ENCODE results near the gene PTPRC.
A peak's percentile ranks its signal among the peaks of the same experiment; 100 is the strongest.

Gene PTPRC

DNA sequence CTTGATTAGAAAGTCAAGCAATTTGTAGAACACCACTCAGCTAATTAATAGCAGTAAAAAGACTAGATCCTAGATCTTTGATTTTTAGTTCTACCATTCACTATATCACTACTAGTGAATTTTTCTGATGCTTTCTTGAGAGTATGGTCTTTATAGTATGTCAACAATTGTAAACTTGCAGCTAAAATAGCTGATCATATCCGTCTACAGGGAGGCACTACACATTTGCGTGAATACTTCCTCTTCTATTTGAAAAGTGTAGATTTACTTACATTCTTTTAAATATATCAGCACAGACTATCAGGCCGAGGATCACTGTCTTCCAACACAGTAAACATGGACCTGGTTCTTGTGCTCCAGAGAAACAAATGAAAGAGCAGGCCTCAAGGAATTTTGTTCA lies 18.6 kb upstream of the PTPRC start:
- DNase-seq, result no peak

DNA sequence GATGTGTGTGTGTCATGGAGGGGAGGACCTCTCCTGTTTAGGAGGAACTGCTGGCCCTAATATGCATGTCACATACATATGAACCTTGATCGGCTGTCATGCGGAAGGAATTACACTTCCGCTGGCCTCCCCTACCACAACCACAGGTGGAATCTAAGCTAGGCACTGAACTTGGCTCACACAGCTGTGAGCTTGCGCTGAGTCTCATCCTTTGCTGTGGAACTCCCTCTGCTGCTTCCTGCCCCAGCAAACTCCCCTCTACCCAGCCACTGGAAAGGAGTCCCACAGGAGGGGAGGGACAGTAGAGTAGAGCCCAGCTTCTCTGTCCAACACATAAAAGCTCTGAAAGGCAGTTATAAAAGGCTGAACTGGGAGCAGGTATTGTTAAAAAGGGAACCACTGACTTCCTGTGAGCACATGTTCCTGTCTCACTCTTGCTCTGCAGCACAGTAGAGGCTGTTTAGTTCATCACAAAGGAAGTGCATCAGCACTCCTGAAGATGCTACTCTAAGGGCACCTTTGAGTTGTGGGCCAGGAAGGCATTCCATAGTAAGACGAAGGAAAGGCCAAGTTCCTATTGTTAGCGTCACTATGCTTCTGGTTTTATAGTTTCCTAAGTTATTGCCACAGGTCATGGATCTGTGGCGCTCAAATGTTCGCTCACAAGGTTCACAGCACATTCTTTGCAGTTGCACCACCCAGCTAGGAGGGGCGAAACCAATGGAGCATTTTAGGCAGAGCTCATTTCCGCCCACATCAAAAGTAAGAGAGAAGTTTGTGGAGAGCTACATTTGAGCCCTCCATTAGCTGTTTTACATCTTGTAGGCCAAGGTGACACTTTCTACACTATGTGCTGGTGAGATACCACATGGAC lies 17.7 kb upstream of the PTPRC start:
- peak; percentile 65 to 80 for DNase-seq

DNA sequence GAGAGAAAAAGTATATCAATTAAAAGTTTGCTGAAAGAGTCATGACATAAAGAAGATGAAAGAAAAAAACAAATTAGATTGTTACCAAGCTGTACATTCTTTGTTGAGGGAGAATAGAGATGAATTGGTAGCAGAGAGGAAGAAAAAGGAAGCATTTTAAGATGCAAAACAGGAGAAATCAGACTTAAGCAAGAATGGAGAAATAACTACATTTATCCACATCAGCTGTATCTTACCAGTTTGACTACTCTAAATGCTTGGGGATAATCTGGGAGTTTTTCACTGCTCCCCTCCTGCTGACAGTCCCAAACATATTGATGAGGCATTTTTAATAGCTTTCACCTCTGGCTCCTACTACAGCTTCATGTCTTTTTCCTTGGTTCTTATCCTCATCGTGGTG lies 16.8 kb upstream of the PTPRC start:
- no peak for DNase-seq

DNA sequence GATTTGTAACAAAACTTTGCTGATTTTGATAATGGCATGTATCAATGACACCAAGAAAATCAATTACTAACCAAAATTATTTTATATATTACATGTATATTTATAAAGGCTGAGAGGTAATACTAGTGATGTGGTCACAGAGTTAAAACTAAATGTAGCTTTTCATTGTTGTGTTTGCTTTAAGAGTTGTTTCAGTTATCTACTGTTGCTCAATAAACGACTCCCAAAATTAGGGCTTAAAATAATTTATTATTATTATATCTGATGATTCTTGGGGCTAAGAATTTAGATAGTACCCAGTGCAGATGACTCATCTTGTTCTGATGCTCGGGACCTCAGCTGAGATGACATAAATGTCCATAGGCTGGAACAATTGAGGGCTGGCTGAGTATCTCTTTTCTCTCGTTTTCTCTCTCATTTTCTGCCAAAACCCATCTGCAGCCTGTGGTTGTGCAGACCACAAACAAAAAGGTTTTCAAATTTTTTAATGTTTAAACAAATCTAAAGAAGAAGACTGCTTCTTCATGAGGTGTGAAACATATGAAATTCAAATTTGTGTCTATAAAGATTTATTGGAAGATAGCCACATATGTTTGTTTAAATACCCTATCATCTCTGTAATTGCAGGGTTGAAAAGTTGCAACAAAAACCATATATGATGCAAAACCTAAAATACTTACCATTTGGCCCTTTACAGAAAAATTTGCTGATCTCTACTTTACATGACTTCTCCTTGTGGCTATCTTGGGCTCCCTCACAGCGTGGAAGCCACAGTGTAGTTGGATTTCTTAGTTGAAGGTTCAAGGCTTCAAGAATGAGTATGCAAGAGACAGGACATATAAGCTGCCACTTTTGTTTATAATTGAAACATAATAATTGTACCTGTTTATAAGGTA lies 14.8 kb upstream of the PTPRC start:
- DNase-seq, result peak in 1 of 2 donors; percentile 55

DNA sequence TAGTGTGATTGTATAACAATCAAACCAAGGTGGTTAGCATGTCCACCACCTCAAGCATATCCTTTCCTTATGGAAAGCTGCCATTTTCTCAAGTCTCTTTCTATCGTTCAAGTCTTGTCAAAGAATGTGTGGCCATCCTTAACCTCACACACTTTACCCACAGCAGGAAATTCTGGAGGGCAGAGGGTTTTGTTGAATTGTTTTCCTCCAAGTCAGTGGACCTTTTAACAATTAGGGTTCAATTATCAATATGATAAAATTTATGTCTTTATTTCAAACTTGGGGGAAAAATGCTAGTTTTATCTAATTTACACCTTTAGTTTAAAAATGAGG lies 14.2 kb upstream of the PTPRC start:
- DNase-seq, result no peak

DNA sequence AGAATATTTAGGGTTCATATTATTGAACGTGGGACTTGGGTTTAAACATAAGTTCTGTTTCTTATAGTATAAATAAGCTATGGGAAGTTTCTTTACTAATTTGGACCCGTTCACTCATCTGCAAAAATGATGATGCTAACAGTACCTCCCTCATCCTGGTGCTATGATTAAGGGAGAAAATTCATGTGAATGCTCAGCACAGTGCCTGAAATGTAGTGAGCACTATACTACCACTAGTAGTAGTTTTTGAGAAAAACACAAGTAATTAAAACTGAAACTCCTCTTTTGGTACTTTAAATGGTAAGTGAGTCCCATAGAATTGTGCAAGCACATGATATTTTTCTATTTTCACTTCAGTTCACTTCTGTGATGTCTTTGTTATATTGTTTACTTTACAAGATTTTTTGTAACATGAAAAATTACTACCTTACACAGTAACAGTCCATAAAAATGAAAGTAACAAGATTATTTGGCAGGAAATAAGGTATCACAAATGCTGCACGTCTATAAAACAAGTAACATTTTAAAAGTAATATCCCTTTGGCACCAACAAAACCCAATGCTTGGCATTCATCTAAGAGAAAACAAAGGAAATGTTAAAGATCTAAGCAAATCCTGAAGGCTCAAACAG lies 11.3 kb upstream of the PTPRC start:
- no peak for DNase-seq

DNA sequence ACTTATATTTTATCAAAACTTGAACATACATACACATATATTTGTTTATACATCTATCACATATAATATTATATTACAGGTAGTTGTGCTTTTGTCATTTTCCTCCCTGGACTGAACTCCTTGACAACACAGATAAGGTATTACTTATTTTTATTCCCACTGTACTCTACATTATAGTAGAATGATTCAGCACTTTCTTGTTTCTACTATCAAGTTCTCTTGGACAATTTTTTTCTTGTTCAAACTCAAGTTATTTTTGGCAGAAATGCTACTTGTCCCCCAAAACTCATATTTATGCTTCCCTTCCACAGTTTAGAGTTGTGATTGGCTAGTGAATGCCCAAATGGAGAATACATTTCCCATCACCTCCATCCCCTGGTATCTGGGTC lies 10.8 kb upstream of the PTPRC start:
- no peak for DNase-seq

DNA sequence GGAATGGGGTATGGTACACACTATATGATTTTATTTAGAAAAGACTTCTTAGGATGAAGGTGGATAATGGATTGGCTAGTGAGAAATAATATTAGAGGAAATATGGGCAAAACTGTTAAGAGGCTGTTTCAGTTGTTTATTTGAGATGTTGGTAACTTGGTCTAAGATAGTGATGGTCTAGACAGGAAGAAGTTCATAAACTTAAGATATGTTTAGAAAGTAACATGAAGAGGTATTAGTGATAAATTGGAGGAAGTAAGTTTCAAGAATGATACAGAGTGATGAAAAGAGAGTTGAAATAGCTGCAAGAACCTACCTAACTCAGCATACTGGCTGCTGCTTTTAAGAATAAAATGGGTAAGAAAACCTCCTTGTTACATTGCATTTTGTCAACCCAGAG lies 9.2 kb upstream of the PTPRC start:
- DNase-seq, result no peak

DNA sequence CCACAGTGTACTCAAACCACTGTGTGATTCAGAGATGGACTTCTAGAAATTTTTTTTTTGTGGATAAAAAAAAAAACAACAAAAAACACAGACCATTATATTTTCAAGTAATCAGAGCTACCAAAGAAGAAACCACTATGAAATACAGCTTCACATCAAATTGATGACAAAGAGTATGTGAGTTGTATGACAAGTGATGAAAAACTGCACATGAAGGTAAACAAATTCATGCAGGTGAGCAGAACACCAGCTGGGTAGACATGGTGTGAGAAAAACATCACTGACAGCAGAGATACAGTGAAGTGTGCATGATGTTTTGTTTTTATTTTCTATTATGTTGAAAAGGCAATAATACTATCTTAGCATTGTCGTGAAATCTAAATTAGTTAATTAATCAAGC lies 8.0 kb upstream of the PTPRC start:
- DNase-seq, result no peak

DNA sequence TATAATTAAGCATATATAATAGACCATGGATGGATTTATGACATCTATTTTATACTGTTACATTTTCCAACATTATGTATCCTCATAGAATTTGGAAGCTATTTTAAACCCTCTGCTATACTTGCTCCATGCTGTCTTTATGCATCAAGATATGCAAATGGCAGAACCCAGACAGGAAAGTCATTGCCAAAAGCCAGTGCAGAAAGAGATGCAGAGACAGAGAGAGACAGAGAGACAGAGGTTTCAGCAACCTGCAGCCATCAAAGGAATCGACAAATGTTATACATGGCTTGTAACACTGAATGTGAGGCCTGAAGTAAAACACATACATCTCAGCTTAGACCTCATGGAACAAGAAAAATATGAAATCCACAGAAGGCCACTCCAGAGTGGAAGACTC lies 7.5 kb upstream of the PTPRC start:
- DNase-seq, result no peak

DNA sequence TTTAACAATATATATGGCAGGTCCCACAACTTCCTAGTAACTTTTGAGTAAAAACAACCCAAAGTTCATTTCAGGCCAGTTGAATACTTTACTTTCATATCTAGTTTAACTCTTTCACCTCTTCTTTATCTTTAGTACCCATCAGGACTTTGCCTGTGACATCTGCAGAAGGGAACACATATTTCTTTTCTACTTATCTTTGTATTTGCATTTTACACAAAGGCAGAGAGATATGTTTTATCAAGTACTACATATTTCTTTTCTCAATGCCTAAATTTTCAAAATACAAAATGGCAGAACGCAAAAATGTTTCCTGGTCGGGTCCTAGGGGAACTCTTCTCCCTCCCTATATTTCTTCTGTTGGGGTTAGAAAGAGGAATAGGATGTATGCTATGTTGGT lies 6.8 kb upstream of the PTPRC start:
- DNase-seq, result no peak

DNA sequence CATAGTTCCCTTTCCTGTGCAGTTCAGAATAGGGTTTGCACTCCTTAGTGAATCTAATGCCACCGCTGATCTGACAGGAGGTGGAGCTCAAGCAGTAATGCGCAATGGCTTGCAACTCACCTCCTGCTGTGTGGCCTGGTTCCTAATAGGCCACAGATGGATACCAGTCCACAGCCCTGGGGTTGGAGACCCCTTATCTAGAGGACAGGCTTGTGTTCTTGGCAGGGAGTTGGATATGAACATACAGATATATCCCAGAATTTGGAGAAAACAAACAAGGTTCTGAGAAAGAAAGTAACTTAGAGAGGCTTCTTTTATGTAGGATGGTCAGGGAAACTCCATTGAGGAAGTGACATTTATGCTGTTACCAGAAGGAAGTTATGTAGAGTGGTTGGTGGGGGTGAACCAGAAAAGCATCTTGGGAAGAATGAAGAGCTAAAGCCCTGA lies 5.1 kb upstream of the PTPRC start:
- peak; percentile 39 to 76 for DNase-seq

DNA sequence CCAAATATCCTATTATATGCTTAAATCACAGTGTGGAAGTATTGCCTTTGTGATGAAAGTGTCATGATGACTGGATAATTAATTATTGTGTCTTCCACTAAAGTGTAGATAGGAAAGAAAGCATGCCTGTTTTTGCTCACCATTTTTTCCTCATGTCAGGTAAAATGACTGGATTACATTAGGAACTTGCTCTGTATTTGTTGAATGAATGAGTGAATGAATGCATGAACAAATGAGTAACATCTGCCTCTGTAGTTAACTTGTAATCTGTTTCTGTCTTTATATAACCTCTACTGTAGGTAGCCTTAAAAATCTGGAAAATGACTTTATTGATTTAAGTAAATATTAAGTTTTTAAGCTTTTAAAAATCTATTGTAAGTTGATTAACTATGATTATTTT lies 2.9 kb upstream of the PTPRC start:
- DNase-seq, result no peak

DNA sequence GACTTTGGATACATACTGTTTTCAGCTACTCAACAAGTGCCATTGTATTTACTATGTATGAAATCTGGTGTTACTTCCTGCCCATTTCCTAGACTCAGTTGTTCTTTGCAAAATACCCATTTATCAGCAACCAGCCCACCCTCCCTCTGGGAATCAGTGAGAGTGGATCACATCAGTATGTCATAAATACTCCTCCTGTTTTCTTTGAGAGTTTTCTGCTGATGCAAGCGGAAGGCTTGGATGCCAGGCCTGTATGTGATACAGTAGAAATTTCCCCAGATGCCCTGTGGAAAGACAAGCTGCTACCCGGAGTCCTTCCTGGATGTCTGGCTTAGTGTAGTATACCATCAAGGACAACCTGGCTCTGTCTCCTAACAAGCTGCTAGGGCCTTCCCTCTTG lies 2.4 kb upstream of the PTPRC start:
- peak in 1 of 2 donors; percentile 63 for DNase-seq

DNA sequence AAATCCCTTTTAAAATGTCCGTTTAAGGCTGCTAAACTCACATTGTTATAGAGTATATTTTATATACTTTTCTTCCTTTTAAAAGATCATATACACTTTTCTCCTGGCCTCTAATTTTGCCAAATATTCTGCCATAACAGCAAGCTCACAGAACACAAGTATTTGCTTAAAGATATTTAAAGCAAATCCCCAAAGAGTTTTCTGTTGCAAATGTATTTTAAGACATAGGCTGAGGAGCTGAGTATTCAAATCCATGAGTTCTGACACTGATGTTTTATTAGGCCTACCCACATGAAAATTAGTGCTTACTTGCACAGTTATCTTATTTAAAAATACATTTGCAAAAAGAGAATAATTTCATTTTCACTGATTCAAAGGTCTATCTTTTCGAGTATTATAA lies 1.7 kb upstream of the PTPRC start:
- no peak for DNase-seq

DNA sequence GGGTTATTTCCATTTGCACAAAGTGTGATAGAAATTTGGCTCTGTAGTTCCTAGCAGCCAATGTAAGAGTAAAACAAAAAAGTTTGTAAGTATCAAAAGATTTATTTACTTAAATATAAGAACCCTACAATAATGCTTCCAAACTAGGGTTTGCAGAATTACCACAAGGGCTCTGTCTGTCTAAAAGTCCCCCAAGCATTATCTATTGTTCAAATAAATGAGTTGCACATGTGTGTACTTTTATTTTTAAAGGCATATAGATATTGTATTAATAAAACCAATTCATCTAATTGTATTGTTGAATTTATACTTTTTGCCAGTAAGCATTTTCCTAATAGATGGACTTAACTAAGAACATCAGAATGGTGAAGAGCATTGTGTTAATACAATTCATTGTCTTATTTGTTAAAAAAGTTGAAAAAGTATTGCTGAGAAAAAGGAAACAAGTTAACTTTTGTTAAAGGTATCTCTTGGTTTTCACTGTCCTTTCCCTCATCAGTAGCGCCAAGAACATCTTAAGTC lies 863 bp upstream of the PTPRC start:
- no peak for DNase-seq

DNA sequence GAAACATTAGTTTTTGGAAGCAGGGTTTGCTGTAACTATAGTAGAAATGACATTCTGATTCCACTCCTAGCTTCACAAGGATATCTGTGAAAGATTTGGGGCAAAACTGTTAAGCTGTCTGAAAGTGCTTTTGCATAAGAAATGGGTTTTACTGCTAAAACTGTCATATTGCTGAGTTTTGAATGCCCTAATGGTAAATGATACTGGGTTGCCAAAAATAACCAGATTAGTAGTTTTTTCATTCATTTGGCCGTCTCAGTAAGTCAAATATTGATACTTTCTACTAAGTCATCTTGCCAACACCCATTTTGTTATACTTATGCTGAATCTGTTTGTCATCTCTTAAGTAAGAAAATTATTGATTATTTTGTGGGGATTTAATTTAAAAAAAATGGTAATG lies 399 bp upstream of the PTPRC start:
- DNase-seq, result peak in 1 of 2 donors; percentile 48

DNA sequence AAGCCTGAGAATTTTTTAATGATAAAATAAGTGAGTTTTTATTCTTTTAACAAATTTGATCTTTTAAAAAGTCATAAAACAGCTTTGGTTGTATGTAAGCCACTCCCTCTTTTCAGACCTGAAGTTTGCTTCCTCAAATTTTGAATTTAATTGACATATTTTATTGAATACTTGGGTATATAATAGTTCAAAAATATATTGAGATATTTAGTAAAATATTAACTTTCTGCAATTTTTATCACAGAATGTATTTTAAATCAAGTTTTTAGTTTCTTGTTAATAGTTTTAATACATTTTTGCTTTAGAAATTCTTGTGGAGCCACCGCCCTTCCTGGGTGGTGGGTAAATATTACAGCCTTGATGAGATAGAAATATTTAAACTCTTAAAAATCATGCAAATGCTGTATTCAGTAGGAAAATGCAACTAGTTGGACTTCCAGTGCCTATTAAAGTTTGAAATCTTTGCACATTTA lies 867 bp downstream of the PTPRC start:
- peak in 1 of 2 donors; percentile 57 for DNase-seq

DNA sequence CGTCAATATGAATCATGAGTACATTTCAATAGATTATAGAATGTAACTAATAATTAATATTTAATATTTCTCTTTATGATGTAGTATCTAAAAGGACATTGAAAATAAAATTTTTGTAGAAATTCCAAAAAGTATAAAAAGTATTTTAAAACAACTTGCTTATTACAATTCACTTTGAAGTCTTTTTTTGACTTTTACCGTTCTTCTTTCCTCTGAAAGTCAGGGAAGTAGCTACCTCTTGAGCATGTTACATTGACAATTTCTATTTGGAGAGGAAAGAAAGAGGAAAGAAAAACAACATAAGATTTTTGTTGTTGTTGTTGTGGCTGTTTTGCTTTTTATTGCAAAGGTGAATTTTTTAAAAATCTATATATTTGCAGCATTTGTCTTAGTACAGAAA lies 1.3 kb downstream of the PTPRC start:
- no peak for DNase-seq

DNA sequence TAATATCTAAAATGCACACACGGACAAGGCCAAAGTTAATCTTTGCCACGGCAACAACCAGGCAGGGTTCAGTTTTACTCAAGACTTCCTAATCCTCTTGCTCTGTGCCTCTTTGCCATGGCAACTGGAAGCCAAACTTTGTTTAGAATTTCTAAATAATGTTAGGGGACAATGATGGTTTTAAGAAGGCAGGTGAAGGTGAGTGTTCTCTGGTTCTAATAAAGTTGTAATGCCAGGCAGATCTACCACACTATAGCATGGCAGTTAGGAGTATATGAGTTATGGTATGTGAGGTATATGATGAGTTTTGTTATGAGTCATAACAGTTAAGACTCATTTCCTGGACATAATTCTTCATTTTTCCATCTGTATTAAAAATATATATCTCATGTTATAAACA lies 2.7 kb downstream of the PTPRC start:
- DNase-seq, result peak; percentile 61 to 85

DNA sequence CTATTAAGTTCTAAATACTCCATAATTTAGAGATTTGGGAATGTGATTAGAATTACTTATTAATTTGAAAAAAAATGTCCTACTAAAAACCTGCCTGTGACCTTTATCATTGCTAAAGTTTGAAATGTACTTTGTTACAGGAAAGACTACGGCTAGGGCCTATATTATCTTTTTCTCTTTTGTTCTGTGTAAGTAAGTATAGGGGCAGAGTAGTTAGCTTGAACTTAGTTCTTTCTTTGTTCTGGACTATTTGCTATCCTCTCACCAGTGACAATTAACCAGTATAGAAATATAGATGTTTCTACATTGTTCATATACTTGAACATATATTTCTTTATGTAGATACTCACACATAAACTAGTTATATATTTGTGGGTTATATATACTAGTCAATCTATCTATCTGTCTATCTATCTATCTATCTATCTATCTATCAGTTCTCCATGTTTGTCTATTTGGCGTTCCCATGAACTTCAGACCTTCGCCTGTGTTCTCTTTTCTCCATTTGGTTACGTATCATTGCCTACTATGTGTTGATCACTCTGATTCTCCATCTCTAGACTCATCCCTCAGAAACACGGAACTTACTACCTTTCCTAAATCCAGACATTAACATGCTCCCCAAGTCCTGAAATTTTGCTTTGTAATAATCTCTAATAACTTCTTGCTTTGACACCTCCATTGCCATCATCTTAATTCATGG lies 3.3 kb downstream of the PTPRC start:
- DNase-seq, result peak in 1 of 2 donors; percentile 56

DNA sequence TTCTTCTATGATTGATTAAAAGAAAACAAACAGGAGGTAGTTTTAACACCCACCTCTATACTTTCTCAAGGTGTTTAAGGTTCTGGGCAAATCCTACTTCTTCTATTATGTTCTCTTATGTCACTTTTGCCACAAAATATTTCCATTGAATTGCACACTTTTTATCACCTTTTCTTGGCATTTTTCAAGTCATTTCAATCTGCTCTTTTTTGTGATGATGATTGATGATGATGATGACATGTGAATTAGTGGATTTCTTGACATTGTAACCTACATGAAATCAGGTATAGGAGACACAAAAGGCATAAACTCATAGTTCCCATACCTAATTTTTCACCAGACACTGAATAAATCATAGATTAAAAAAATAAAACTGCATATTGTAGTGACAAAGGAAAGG lies 4.1 kb downstream of the PTPRC start:
- peak in 1 of 2 donors; percentile 50 for DNase-seq

DNA sequence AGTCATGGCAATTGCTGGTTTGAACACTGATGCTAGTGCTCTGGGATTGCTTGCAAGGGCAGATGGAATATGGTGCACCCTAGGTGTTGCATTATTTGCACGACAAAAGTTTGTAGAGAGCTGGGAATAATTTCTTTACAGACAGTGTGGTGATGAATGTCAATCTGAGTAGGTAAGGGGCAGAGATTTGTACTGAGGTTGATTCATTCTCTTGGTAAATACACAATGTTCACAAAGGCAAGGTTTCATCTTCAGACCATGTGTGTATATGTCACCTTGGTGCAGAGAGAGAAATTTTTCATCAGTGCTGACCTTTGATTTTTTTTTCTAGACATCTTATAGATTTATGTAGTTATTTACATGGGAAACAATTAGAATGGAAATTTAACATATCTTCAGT lies 5.0 kb downstream of the PTPRC start:
- DNase-seq, result no peak
